ENCODE measurements around the gene C5orf58.

DNA sequence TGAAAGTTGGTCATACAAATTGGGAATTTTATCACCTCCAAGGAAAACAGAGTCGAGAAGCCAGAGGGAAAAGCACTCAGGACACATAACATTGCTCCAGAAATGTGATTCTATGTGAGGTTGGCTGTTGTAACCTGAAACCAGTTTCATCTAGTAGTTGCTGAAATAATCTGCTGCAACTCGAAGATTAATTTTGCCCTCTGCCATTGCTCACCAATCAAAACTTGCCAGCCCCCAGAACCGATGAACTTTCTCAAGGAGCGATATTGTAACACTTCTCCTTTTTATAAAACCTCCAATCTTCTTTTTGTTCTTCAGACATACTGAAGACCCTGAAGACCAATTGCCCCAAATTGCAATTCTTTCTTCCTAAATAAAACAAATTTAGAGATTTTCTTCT lies 31.1 kb downstream of the C5orf58 start:
- no peak for TF ChIP-seq EZH2 (IDR thresholded peaks at IDR 0.05; ENCODE audit: low read length)
- TF ChIP-seq CTCF (optimal IDR thresholded peaks at IDR 0.05 in 1 of 3, IDR thresholded peaks at IDR 0.05 in 1 of 3, conservative IDR thresholded peaks at IDR 0.05 in 1 of 3; ENCODE audit: extremely low read depth in 1 of 3, insufficient read depth in 2 of 3, low read length in 3 of 3) = no peak

Measured in keratinocyte (primary cell).